Adrenal gland (tissue), 12 donors: Measurements from ENCODE around the gene GPS1. TPM values are rescaled to one million over a fixed set of nuclear protein-coding genes. Genes with fewer than 3 reads are reported as not detected.

Experiments used
- DNase-seq, 7 donors: peaks; one replicate each; pipeline ENCODE4 v3.0.0-alpha.2; 2019 to 2020
- H3K27ac ChIP-seq, 5 donors: fragments of 200-600 bp; sonication (generic) in 4 of 5; 1 replicate in 3 of 5; 2 replicates in 2 of 5; pipeline versions ENCODE4 v1.5.1 to v1.8.0; 2016 to 2020; ENCODE audit warnings: mild to moderate bottlenecking in 1 of 5
- H3K27me3 ChIP-seq: fragments of 200-600 bp; 2 replicates; pipeline ENCODE4 v1.8.0; 2021
- H3K36me3 ChIP-seq, 2 donors: fragments of 200-600 bp; replicated peaks in 1 of 2; 1 replicate in 1 of 2; 2 replicates in 1 of 2; pipeline versions ENCODE4 v1.5.1 to v1.8.0; 2018 to 2022
- H3K4me1 ChIP-seq, 2 donors: fragments of 200-600 bp; replicated peaks in 1 of 2; 1 replicate in 1 of 2; 2 replicates in 1 of 2; pipeline versions ENCODE4 v1.5.1 to v1.8.0; 2018 to 2021
- H3K4me3 ChIP-seq, 4 donors: fragments of 200-600 bp; sonication (generic) in 3 of 4; one replicate each; pipeline ENCODE4 v1.5.1; 2016 to 2018
- H3K9me3 ChIP-seq, 3 donors: fragments of 200-600 bp; sonication (generic) in 1 of 3; replicated peaks in 1 of 3; 1 replicate in 2 of 3; 2 replicates in 1 of 3; pipeline versions ENCODE4 v1.5.1 to v1.8.0; 2016 to 2021
- CTCF ChIP-seq, 6 experiments: fragments of 450-650 bp in 4 of 6; fragments of 200-600 bp in 2 of 6; sonication (generic) in 1 of 6; IDR thresholded peaks; 1 replicate in 5 of 6; 2 replicates in 1 of 6; pipeline versions ENCODE4 v1.5.1 to v1.8.0; 2016 to 2021; ENCODE audit warnings: antibody characterized with exemption in 6 of 6, mild to moderate bottlenecking in 2 of 6, moderate library complexity in 1 of 6
- POLR2A ChIP-seq, 2 donors: fragments of 450-650 bp; IDR thresholded peaks; one replicate each; pipeline ENCODE4 v1.6.1; 2017; ENCODE audit warnings: antibody characterized with exemption in 2 of 2, mild to moderate bottlenecking in 2 of 2, moderate library complexity in 1 of 2
- WGBS, 4 donors: extraction: QIAGEN DNeasy Blood & Tissue Kit in 2 of 4; methylation state at CpG; one replicate each; pipeline versions ENCODE4 v1.1.5 to v1.1.7; 2013 to 2017; 5-methylcytosine and 5-hydroxymethylcytosine counted together
- intact Hi-C, 2 donors: fragments of 100-400 bp; cut with DNase I; formaldehyde crosslinking; loops; one replicate each; pipeline versions ENCODE4 v1.14.1 to v1.15.0; 2022 to 2023
- polyA plus RNA-seq, 3 donors: library from polyadenylated mRNA; stranded (reverse); fragments of 200-250 nt in 2 of 3; fragments of 350-450 nt in 1 of 3; fragmentation: Illumina TruSeq in 1 of 3; extraction: RNeasy Lipid Tissue Mini Kit (QIAGEN cat#74804) in 1 of 3; gene quantifications; one replicate each; pipeline ENCODE4 v1.2.3, GENCODE V29; 2013 to 2014
- total RNA-seq, 9 donors: library from RNA; depleted of rRNA in 4 of 9; stranded (reverse); fragments of >200 nt in 4 of 9; fragments of 120-200 nt in 1 of 9; fragmentation: NEBNext Ultra II Directional in 1 of 9; extraction: Animal tissue kit (Norgen Biotek cat#: 25700) in 1 of 9; gene quantifications; one replicate each; pipeline versions ENCODE4 v1.1.0 to v1.2.4, GENCODE V29; 2013 to 2023
- donor health status: healthy with polysubstance abuse.
- donor health status: Bipolar disorder and iron deficiency.
- donor health status: DM: yes; HTN: yes; CAD: no.
- donor health status: DM: no; HTN: no; CAD: no.
- donor health status: DM: no; HTN: no; CAD: no.
- donor health status: DM: yes; HTN: yes; CAD: no.

GPS1 gene
- total and polyA plus RNA-seq, 12 donors, result 37.4 to 305 (median 113) TPM

GRCh38 chr17:82081546-82081945 lies 29.8 kb downstream of the GPS1 start:
- 86 to 90% methylated on average over 19 to 20 of the region's 20 CpGs; no CpG with 5 or more reads in 2 of the 4 donors for WGBS, 4 donors
- intact Hi-C loops, result no loop called here
- Histone ChIP-seq H3K36me3 (peaks cover 0 to 80% of the 10 kb centered on the region in 2 donors), H3K27ac (no peak overlapping the region), H3K9me3 (no peaks in the 10 kb centered on the region), H3K4me3 (no peak overlapping the region), H3K27me3 (no peaks in the 10 kb centered on the region), H3K4me1 (no peaks in the 10 kb centered on the region)
- TF ChIP-seq POLR2A (IDR thresholded peaks at IDR 0.05) (no peak), CTCF (IDR thresholded peaks at IDR 0.05) (no peak)
- no peak for DNase-seq

DNA sequence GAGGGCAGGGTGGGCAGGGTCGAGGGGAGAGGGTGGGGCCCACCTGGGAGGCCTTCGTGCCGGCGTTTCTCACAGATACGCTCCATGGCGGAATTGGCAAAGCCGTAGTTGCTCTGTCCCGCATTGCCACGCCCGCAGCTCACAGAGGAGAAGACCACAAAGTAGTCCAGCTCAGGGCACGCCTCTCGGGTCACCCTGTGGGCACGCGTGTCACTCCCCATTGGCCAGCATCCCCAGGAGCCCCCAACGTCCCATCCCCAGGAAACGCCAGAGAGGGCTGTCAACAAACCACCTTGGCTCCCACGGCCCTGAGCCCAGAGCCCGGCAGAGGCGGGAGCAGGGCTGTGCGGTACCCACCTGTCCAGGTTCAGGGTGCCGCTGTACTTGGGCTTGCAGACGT lies 30.3 kb downstream of the GPS1 start:
- intact Hi-C loops, result no loop called here
- H3K9me3 ChIP-seq, result no peaks in the 10 kb centered on the region
- no peak for DNase-seq
- H3K27me3 ChIP-seq, result no peaks in the 10 kb centered on the region
- 91 to 98% (median 93%) methylated on average over 19 to 22 of the region's 22 CpGs; no CpG with 5 or more reads in 1 of the 4 donors for whole genome bisulfite sequencing, 4 donors
- no peaks in the 10 kb centered on the region for H3K4me1 ChIP-seq
- H3K4me3 ChIP-seq, result no peak overlapping the region
- H3K36me3 ChIP-seq, result peaks cover 0 to 84% of the 10 kb centered on the region in 2 donors
- TF ChIP-seq POLR2A (IDR thresholded peaks at IDR 0.05), result no peak
- TF ChIP-seq CTCF (IDR thresholded peaks at IDR 0.05), result no peak
- no peak overlapping the region for H3K27ac ChIP-seq

DNA sequence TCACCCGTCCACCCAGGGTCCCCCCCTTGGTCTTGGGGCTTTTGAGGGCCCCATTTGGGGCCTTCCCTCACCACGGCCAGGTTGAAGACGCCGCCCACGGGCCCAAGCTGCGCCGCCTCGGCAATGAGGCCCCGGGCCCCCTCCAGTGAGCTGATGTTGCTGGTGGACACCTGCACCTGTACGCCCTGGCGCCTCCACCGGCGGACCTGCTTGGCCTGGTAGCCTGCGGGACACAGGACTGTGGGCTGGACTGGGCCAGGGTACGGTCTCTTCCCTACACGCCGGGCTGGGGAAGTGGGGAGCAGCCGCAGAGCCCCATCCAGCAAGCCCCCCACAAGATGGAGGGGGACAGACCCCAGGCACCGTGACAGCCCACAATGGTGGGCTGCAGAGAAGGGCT lies 30.8 kb downstream of the GPS1 start:
- Histone ChIP-seq H3K4me1 (no peaks in the 10 kb centered on the region), H3K27ac (no peak overlapping the region), H3K4me3 (no peak overlapping the region), H3K9me3 (no peaks in the 10 kb centered on the region), H3K27me3 (no peaks in the 10 kb centered on the region), H3K36me3 (peaks cover 0 to 89% of the 10 kb centered on the region in 2 donors)
- DNase-seq, result no peak
- TF ChIP-seq CTCF (IDR thresholded peaks at IDR 0.05) (no peak), POLR2A (IDR thresholded peaks at IDR 0.05) (no peak)
- intact Hi-C loops, result no loop called here
- 91 to 94% (median 94%) methylated on average over 3 to 19 of the region's 19 CpGs for WGBS, 4 donors

GRCh38 chr17:82083009-82083408 lies 31.3 kb downstream of the GPS1 start:
- Histone ChIP-seq H3K9me3 (no peaks in the 10 kb centered on the region), H3K27me3 (no peaks in the 10 kb centered on the region), H3K36me3 (peaks cover 0 to 94% of the 10 kb centered on the region in 2 donors), H3K4me3 (no peak overlapping the region), H3K27ac (no peak overlapping the region), H3K4me1 (no peaks in the 10 kb centered on the region)
- TF ChIP-seq CTCF (IDR thresholded peaks at IDR 0.05), result no peak
- no peak for TF ChIP-seq POLR2A (IDR thresholded peaks at IDR 0.05)
- intact Hi-C loops, result no loop called here
- 88 to 98% (median 93%) methylated on average over 10 to 24 of the region's 24 CpGs for WGBS, 4 donors
- DNase-seq, result no peak
